ENCODE results near the gene RTN4.

The RTN4 gene

DNA sequence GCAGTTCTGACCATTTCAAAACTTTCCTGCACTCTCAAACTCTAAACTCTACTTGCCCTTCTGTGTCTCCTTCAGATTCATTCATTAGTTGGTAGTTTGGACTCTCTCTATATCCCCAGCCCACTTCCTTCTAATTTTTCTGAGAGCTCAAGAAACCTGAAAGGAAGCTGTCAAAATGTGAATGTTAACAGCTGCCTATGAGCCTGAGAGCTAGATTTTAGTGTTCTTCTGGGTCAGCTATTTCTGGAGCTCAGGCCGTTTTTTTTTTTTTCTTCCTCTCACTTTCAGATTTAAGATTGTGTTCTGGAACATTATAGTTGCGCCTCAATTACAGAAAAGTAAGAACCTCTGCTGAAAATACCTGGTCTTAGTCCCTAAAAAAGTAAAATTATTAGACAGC lies 73.1 kb downstream of the RTN4 start:
- TF ChIP-seq, protein P1, sequence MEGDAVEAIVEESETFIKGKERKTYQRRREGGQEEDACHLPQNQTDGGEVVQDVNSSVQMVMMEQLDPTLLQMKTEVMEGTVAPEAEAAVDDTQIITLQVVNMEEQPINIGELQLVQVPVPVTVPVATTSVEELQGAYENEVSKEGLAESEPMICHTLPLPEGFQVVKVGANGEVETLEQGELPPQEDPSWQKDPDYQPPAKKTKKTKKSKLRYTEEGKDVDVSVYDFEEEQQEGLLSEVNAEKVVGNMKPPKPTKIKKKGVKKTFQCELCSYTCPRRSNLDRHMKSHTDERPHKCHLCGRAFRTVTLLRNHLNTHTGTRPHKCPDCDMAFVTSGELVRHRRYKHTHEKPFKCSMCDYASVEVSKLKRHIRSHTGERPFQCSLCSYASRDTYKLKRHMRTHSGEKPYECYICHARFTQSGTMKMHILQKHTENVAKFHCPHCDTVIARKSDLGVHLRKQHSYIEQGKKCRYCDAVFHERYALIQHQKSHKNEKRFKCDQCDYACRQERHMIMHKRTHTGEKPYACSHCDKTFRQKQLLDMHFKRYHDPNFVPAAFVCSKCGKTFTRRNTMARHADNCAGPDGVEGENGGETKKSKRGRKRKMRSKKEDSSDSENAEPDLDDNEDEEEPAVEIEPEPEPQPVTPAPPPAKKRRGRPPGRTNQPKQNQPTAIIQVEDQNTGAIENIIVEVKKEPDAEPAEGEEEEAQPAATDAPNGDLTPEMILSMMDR (IDR thresholded peaks at IDR 0.05; ENCODE audit: control insufficient read depth, insufficient read depth, low read depth, low read length, missing control alignments): no peak
- H3K4me3 ChIP-seq (ENCODE audit: control insufficient read depth, low read depth, low read length): no peak overlapping the region
- no peak for DNase-seq (ENCODE audit: low read depth)

GRCh38 chr2:54975598-54976492 lies 74.4 kb downstream of the RTN4 start:
- TF ChIP-seq, protein P1 (IDR thresholded peaks at IDR 0.05; ENCODE audit: control insufficient read depth, insufficient read depth, low read depth, low read length, missing control alignments): no peak
- no peak overlapping the region for H3K4me3 ChIP-seq (ENCODE audit: control insufficient read depth, low read depth, low read length)
- no peak for DNase-seq (ENCODE audit: low read depth)

- TF ChIP-seq, protein P1 (IDR thresholded peaks at IDR 0.05; ENCODE audit: control insufficient read depth, insufficient read depth, low read depth, low read length, missing control alignments): no peak
- no peak for DNase-seq (ENCODE audit: low read depth)
- H3K4me3 ChIP-seq (ENCODE audit: control insufficient read depth, low read depth, low read length): no peak overlapping the region
Measured at GRCh38 chr2:54975175-54975574, 75.1 kb downstream of the RTN4 start.

DNA sequence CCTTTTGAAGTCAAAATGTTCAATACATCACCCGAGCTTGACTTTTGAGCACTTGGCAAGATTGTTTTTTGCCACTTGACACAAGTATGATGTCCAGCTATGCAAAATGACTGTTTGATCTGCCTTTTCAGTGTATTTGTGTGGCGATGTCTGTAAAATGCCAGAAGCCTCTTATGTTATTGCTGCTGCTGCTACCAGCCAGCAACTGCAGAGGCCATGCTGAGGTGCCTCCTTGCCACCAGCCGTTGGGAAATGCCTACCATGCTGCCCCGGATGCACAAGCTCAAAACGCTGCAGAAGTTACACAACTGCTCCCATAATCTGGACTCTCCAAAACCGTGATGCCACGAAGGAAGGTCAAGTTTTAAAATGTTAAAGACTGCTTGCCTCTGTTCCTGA lies 80.3 kb downstream of the RTN4 start:
- TF ChIP-seq, protein P1 (IDR thresholded peaks at IDR 0.05; ENCODE audit: control insufficient read depth, insufficient read depth, low read depth, low read length, missing control alignments): no peak
- no peak overlapping the region for H3K4me3 ChIP-seq (ENCODE audit: control insufficient read depth, low read depth, low read length)
- no peak for DNase-seq (ENCODE audit: low read depth)

- no peak for DNase-seq (ENCODE audit: low read depth)
- H3K4me3 ChIP-seq (ENCODE audit: control insufficient read depth, low read depth, low read length): no peak overlapping the region
- TF ChIP-seq, protein P1 (IDR thresholded peaks at IDR 0.05; ENCODE audit: control insufficient read depth, insufficient read depth, low read depth, low read length, missing control alignments): no peak
Measured at GRCh38 chr2:54969295-54969939, 80.8 kb downstream of the RTN4 start.

- TF ChIP-seq, protein P1 (IDR thresholded peaks at IDR 0.05; ENCODE audit: control insufficient read depth, insufficient read depth, low read depth, low read length, missing control alignments): no peak
- DNase-seq (ENCODE audit: low read depth): no peak
- H3K4me3 ChIP-seq (ENCODE audit: control insufficient read depth, low read depth, low read length): no peak overlapping the region
Measured at GRCh38 chr2:54968561-54969218, 81.6 kb downstream of the RTN4 start.

Measured in AG09309 (cell line).